Prostate gland (tissue), 2 donors: ENCODE measurements around the gene PHC2. TPM values are rescaled to one million over a fixed set of nuclear protein-coding genes. Genes with fewer than 3 reads are reported as not detected.

Experiments
- DNase-seq: peaks from one replicate; pipeline ENCODE4 v3.0.0-alpha.2; 2019; ENCODE audit warnings: low spot score
- H3K27ac ChIP-seq, 2 donors: fragments of 200-600 bp; sonication (generic); 2 replicates each; pipeline ENCODE4 v1.5.1; 2017 to 2019
- H3K27me3 ChIP-seq: fragments of 200-600 bp; sonication (generic); replicated peaks from 2 replicates; pipeline ENCODE4 v1.5.1; 2019; ENCODE audit not compliant: insufficient read depth
- H3K36me3 ChIP-seq, 2 donors: fragments of 200-600 bp; sonication (generic); 1 replicate in 1 of 2; 2 replicates in 1 of 2; pipeline versions ENCODE4 v1.5.1 to v1.8.1; 2017 to 2019
- H3K4me1 ChIP-seq: fragments of 200-600 bp; sonication (generic); replicated peaks from 2 replicates; pipeline ENCODE4 v1.5.1; 2019
- H3K4me3 ChIP-seq, 2 donors: fragments of 200-600 bp; sonication (generic); 2 replicates each; pipeline ENCODE4 v1.5.1; 2017 to 2019
- H3K9me3 ChIP-seq: fragments of 200-600 bp; sonication (generic); 2 replicates; pipeline ENCODE4 v1.5.1; 2017
- POLR2A ChIP-seq: fragments of 450-650 bp; IDR thresholded peaks from one replicate; pipeline ENCODE4 v1.6.1; 2016; ENCODE audit warnings: antibody characterized with exemption, mild to moderate bottlenecking
- POLR2AphosphoS5 ChIP-seq: sonication (generic); formaldehyde crosslinking; IDR thresholded peaks from one replicate; pipeline ENCODE4 v1.6.1; 2017; ENCODE audit warnings: antibody characterized with exemption
- WGBS: methylation state at CpG from one replicate; pipeline ENCODE4 v1.1.5; 2018; 5-methylcytosine and 5-hydroxymethylcytosine counted together
- intact Hi-C: fragments of 100-400 bp; cut with DNase I; formaldehyde crosslinking; loops from one replicate; pipeline ENCODE4 v1.14.2; 2022
- total RNA-seq, 2 donors: library from RNA; depleted of rRNA; stranded (reverse); fragments of >200 nt; gene quantifications; one replicate each; pipeline ENCODE4 v1.1.0, GENCODE V29; 2016
- TF ChIP-seq, protein P1 (sequence below), 4 experiments: fragments of 200-600 bp in 2 of 4; fragments of 450-650 bp in 2 of 4; sonication (generic) in 2 of 4; IDR thresholded peaks; 1 replicate in 3 of 4; 2 replicates in 1 of 4; pipeline ENCODE4 v1.5.1; 2016 to 2019; ENCODE audit warnings: antibody characterized with exemption in 4 of 4, mild to moderate bottlenecking in 2 of 4, moderate library complexity in 2 of 4

The PHC2 gene
- total RNA-seq, 2 donors from 2014 or later: 75.0 to 131 TPM

GRCh38 chr1:33338440-33339211 lies 92.3 kb downstream of the PHC2 start:
- no peaks in the 10 kb centered on the region for H3K36me3 ChIP-seq
- peaks cover 41% of the 10 kb centered on the region for H3K4me1 ChIP-seq
- H3K4me3 ChIP-seq: no peak overlapping the region
- peak overlapping the region; percentile 76 to 81 for H3K27ac ChIP-seq
- WGBS: 11% methylated on average over 14 of the region's 14 CpGs
- intact Hi-C loops: no loop called here
- TF ChIP-seq POLR2AphosphoS5 (peak; percentile 35), POLR2A (no peak)
- no peaks in the 10 kb centered on the region for H3K9me3 ChIP-seq
- no peaks in the 10 kb centered on the region for H3K27me3 ChIP-seq
- DNase-seq: peak; percentile 58

DNA sequence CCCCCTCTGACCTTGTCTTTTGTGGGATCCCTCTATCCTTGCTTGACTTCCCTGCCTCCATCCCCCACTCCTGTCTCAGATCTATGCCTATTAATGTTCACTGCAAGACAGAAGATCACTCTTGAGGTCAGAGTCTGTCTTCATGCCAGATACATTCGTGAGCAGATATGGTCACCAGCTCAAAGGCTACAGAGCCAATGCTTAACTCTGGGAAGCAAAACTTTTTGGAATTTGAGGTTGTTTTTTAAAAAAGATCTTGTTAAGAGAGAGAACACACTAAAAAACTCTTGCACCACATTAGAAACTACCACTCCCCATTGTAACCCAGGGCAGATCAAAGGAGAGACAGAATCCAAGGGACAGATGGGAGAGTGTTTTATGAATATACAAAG lies 92.9 kb downstream of the PHC2 start:
- intact Hi-C loops: no loop called here
- peaks cover 41% of the 10 kb centered on the region for H3K4me1 ChIP-seq
- WGBS: 24% methylated on average over 1 of the region's 1 CpG
- H3K9me3 ChIP-seq: no peaks in the 10 kb centered on the region
- TF ChIP-seq, protein P1, sequence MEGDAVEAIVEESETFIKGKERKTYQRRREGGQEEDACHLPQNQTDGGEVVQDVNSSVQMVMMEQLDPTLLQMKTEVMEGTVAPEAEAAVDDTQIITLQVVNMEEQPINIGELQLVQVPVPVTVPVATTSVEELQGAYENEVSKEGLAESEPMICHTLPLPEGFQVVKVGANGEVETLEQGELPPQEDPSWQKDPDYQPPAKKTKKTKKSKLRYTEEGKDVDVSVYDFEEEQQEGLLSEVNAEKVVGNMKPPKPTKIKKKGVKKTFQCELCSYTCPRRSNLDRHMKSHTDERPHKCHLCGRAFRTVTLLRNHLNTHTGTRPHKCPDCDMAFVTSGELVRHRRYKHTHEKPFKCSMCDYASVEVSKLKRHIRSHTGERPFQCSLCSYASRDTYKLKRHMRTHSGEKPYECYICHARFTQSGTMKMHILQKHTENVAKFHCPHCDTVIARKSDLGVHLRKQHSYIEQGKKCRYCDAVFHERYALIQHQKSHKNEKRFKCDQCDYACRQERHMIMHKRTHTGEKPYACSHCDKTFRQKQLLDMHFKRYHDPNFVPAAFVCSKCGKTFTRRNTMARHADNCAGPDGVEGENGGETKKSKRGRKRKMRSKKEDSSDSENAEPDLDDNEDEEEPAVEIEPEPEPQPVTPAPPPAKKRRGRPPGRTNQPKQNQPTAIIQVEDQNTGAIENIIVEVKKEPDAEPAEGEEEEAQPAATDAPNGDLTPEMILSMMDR (IDR thresholded peaks at IDR 0.05): no peak
- no peak for TF ChIP-seq POLR2AphosphoS5
- TF ChIP-seq POLR2A: no peak
- no peaks in the 10 kb centered on the region for H3K36me3 ChIP-seq
- no peaks in the 10 kb centered on the region for H3K27me3 ChIP-seq
- no peak for DNase-seq
- peak overlapping the region; percentile 76 to 81 for H3K27ac ChIP-seq
- no peak overlapping the region for H3K4me3 ChIP-seq

DNA sequence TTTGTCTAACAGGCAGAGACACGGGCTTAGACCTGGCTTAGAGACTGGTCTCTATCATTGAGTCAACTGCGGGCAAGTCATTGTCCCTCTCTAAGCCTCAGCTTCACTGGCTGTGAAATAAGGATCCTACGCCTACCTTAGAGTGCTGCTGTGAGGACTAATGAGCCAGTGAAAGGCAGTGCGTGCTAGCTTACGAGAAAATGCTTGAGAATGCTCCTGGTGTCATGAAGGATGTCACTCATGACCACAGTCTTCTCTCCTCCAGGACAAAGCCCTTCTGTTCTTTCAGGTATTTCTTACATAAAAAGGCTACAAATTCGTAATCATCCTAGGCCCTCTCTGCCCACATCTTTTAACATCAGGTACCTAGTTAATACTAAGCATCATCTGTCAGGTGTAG lies 93.5 kb downstream of the PHC2 start:
- Histone ChIP-seq H3K4me3 (no peak overlapping the region), H3K27ac (peak overlapping the region; percentile 76 to 81), H3K4me1 (peaks cover 35% of the 10 kb centered on the region), H3K36me3 (no peaks in the 10 kb centered on the region), H3K27me3 (no peaks in the 10 kb centered on the region), H3K9me3 (no peaks in the 10 kb centered on the region)
- 73% methylated on average over 6 of the region's 6 CpGs for WGBS
- intact Hi-C loops: no loop called here
- TF ChIP-seq POLR2A (no peak), POLR2AphosphoS5 (no peak)
- TF ChIP-seq, protein P1 (IDR thresholded peaks at IDR 0.05): no peak
- DNase-seq: no peak

- no peak for TF ChIP-seq POLR2AphosphoS5
- TF ChIP-seq POLR2A: no peak
- TF ChIP-seq, protein P1 (IDR thresholded peaks at IDR 0.05): no peak
- peaks cover 27% of the 10 kb centered on the region for H3K4me1 ChIP-seq
- H3K36me3 ChIP-seq: peaks cover 0 to 1% of the 10 kb centered on the region in 2 donors
- H3K27ac ChIP-seq: no peak overlapping the region
- WGBS: 58% methylated on average over 9 of the region's 9 CpGs
- H3K4me3 ChIP-seq: no peak overlapping the region
- H3K27me3 ChIP-seq: no peaks in the 10 kb centered on the region
- no peak for DNase-seq
- intact Hi-C loops: no loop called here
- no peaks in the 10 kb centered on the region for H3K9me3 ChIP-seq
These were observed 94.3 kb downstream of the PHC2 start for GRCh38 chr1:33336580-33336979.

GRCh38 chr1:33335020-33335419 lies 95.9 kb downstream of the PHC2 start:
- intact Hi-C loops: no loop called here
- 40% methylated on average over 4 of the region's 4 CpGs for WGBS
- H3K4me3 ChIP-seq: no peak overlapping the region

More at GRCh38 chr1:33335020-33335419, 95.9 kb downstream of the PHC2 start:
- Histone ChIP-seq H3K9me3 (no peaks in the 10 kb centered on the region), H3K36me3 (peaks cover 5 to 6% of the 10 kb centered on the region in 2 donors), H3K4me1 (peaks cover 12% of the 10 kb centered on the region), H3K27ac (peak overlapping the region in 1 of 2 donors; percentile 57), H3K27me3 (no peaks in the 10 kb centered on the region)
- no peak for DNase-seq
- no peak for TF ChIP-seq POLR2AphosphoS5
- no peak for TF ChIP-seq POLR2A
- TF ChIP-seq, protein P1 (IDR thresholded peaks at IDR 0.05): no peak
